GM21737 (cell line): ENCODE measurements around the gene EIF3J.
"Not testable (repeated sequence)": the region's sequence is repeated elsewhere in the genome, so short reads cannot be mapped to it uniquely, and the experiment has no call there.

ENCODE experiments used
- ATAC-seq: cut with Tn5 transposase; IDR thresholded peaks from one replicate; pipeline ENCODE4 v1.9.1; 2021; ENCODE audit warnings: mild to moderate bottlenecking, moderate library complexity; ENCODE audit not compliant: unreplicated experiment

EIF3J gene

DNA sequence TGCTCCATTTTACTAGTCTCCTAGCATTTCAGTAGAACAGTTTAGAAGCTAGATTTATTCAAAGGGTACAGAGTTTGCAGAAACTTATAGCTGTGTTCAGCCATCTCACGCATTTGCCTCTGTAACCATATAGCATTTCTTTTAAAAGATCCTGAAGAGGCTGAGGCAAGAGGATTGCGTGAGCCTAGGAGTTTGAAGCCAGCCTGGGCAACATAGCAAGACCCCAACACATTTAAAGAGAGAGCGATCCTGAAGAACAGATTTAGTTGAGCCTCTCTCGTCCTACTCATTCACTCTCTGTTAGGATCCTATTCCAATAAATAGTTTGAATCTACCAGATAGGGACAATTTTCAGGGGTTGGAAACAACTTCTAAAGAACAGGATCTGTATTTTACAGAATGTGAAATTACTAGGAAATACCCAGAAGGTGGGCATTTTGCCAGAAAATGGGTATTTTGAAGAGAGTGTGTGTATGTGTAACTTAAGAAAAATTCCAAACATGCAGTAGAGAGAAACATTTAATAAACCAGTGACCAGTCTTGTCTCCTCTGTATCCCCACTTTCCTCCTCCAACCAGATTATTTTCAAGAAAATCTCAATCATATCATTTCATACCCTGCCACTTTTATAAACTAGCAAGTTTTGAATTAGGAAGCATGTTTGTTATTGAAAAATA lies 4.5 kb downstream of the EIF3J start:
- ATAC-seq = no peak

GRCh38 chr15:44542596-44542995 lies 5.6 kb downstream of the EIF3J start:
- ATAC-seq = no peak

GRCh38 chr15:44544745-44545144 lies 7.8 kb downstream of the EIF3J start:
- not testable (repeated sequence) for ATAC-seq

- ATAC-seq = no peak
Observed at GRCh38 chr15:44545913-44546802, 9.2 kb downstream of the EIF3J start.

- not testable (repeated sequence) for ATAC-seq
Observed at GRCh38 chr15:44549152-44549551, 12.2 kb downstream of the EIF3J start.

- ATAC-seq = no peak
Observed at GRCh38 chr15:44550256-44550655, 13.3 kb downstream of the EIF3J start.

GRCh38 chr15:44550734-44551133 lies 13.8 kb downstream of the EIF3J start:
- ATAC-seq = no peak

DNA sequence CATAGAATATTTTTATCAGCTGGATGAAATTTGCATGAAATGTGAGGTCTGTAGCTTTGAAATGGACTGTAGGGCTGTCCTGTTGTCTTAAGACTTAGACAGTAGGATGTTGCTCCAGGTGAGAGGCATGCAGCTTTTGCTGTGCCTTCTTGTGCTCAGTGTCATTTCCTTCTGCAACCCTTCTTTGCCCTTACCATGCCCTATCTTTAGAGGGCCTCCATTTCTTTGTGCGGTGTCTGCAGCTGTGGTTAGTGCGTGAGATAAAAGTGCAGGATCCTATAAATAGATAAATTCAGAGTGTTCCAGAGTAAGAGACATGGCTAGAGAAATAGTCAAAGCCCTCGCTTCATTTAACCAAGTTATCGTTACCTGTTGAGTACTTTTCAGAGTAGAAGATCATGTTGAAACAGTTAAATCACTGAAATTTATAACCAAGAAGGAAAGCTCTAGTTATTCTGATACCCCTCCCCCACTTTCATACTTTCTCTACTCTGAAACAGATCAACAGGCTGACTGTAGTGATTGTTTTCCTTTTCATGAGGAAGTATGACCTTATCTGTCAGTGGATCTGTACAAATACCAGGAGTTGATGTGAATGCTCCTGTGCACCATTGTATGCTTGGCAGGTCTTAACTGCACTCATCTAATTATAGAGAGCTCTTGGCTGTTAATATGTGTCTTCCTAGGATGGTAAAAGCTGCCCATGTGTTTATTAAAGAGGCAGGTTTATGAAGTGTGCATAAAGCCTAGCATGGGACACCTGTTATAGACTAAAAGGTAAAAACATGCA lies 18.2 kb downstream of the EIF3J start:
- ATAC-seq = no peak

DNA sequence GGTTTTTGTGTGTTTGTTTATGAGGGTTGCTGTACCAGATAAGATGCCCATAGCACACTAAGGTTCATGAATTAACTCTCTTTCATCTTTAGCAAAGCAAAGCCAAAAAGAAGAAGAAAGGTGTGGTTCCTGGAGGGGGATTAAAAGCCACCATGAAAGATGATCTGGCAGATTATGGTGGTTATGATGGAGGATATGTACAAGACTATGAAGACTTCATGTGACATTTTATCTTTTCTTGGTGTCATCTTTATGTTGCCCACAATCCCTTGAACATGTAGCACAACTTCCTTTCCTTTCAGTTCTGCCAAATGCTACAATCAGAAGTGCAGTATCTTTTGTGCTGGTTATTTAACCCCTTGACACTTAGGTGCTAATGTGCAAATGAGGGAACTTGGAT lies 24.0 kb downstream of the EIF3J start:
- ATAC-seq = not testable (repeated sequence)

DNA sequence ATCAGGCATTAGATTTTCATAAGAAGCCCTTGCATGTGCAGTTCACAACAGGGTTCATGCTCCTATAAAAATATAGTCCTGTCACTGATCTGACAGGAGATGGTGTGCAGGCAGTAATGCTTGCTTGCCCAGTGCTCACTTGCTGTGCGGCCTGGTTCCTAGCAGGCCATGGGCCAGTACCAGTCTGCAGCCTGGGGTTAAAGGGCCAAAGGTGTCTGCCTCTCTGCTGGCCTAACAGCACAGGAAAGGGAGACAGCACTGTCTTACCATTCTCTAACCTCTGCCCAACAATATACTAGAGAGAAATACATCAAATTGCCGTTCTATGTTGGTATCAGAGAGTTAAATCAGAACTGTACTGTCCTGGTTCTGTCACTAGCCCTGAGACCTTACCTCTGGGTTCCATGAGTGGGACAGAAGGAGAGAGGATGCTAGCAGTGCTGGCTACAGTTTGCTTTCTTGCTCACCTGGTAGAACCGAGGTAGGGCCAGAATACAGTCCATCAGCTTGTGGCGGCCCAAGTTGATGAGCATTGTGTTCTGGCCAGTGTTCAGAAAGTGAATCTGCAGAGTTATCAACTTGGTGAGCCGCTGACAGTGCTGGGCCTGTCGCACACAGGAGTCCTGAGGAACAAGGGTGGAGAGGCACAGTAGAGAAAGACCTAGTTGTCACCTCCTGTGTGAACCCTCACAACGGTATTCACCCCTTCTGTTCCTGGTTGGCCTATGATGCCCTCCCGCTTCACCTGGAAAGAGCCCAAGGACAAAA lies 28.6 kb downstream of the EIF3J start:
- no peak for ATAC-seq

DNA sequence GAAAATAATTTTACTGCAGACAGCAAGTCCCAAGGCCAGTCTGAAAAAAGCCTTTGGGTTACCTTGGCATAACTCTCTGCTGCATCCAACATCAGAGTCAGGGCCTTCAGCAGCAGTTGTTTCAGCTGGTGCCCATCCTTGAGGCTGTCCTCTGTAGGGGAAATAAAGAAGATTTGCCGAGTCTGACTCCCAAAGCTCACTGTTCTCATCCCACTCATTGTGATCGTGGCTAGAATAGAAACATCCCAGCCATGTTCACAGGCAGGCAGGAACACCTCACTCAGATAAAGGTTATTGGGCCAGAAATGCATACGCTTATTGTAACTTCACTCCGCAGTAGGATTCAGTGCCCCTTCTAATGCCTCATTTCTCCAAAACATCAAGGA lies 29.2 kb downstream of the EIF3J start:
- no peak for ATAC-seq

GRCh38 chr15:44568338-44568737 lies 31.4 kb downstream of the EIF3J start:
- ATAC-seq = no peak

DNA sequence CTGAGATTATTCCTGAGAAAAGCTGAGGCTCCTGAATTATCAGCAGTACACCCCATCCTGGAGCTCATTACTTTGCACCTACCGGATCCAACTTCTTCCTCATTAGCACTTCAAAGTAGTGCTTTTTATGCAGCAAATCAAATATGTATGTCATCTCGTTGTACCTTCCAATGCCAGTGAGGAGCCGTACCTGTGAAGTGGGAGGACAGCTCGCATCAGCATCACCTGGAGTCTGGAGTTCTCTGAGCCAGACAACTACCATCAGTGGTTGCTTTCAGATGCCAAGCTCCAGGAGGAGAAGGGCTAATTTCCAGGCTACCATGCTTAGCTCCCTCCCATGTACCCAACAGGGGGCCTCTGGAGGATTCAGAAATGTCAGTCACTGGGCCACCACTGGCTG lies 32.4 kb downstream of the EIF3J start:
- no peak for ATAC-seq

DNA sequence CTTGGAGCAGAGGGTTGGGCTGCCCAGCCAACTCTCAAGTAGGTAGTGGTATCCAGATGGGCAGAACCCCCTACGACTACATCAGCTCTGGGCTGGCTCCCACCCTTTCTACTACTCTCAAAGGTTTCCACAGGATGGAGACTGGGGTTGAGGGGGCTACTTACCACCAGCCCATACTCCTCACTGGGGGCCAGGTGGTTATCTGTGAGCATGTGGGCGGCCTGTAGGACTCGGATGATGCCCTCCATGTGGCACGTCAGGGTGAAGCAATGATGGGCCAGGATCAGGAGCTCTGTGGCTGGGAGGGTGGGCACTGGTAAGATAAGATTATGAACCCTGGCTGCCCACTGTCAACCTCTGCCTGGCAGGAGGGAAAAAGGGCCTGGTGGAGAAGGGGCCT lies 33.4 kb downstream of the EIF3J start:
- no peak for ATAC-seq

DNA sequence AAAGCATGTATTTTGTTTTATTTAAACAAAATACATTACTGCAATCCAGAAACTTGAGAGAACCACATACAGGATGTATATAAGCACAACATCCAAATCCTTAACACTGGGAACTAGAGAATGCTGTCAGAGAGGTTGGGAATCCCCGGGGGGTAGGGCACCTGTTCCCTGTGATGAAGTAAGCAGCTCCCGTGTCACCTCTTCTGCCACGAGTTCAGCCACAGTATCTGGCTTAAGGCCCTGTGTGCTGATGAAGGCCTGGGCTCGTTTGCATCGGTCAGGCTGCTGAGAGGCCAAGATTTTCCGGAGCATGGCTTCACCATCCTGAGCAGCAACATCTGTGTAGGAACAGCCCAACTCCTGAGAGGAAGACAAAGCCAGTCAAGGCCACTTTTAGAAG lies 36.4 kb downstream of the EIF3J start:
- ATAC-seq = no peak

- no peak for ATAC-seq
Observed at GRCh38 chr15:44574734-44575133, 37.8 kb downstream of the EIF3J start.

GRCh38 chr15:44580105-44580504 lies 43.2 kb downstream of the EIF3J start:
- ATAC-seq = no peak

GRCh38 chr15:44584162-44584749 lies 47.3 kb downstream of the EIF3J start:
- no peak for ATAC-seq

DNA sequence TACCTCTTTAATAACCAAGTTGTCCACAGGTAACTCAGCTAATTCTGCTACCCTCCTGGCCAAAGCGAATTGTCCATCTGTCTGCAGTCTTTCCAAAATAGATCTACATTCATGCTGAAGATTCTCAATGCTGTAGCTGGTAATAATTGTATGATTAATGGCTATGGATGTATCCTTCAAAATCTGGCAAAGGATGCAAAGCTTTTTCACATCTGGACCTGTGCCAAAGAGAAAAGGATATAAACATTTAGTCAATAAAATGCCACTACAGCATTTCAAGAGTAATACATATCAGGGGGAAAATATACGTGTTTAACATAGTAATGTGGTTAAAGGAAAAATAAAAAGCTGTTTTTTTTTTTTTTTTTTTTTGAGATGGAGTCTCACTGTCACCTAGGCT lies 48.7 kb downstream of the EIF3J start:
- ATAC-seq = no peak

- ATAC-seq = no peak
Observed at GRCh38 chr15:44588541-44588940, 51.6 kb downstream of the EIF3J start.
